NCI-H2196 (cell line): ENCODE measurements around the gene FBXL16.

Source experiments
- DNase-seq: peaks from one replicate; lab custom pipeline; 2025; ENCODE audit not compliant: unreplicated experiment; lab: John Stamatoyannopoulos, UW

Gene FBXL16

GRCh38 chr16:667113-667779 is 38.4 kb downstream of the FBXL16 start:
- no peak for DNase-seq

GRCh38 chr16:666572-666971 is 39.0 kb downstream of the FBXL16 start:
- DNase-seq: no peak

GRCh38 chr16:662597-662996 is 43.0 kb downstream of the FBXL16 start:
- DNase-seq: no peak

GRCh38 chr16:662095-662494 is 43.5 kb downstream of the FBXL16 start:
- no peak for DNase-seq

- DNase-seq: no peak
Observed at GRCh38 chr16:661184-661821, 44.3 kb downstream of the FBXL16 start.

- DNase-seq: peak; percentile 96
Observed at GRCh38 chr16:660459-661183, 45.0 kb downstream of the FBXL16 start.

GRCh38 chr16:660132-660458 is 45.5 kb downstream of the FBXL16 start:
- DNase-seq: no peak

GRCh38 chr16:659618-660017 is 46.0 kb downstream of the FBXL16 start:
- no peak for DNase-seq

GRCh38 chr16:658679-659571 is 46.7 kb downstream of the FBXL16 start:
- DNase-seq: no peak

GRCh38 chr16:657487-657886 is 48.1 kb downstream of the FBXL16 start:
- DNase-seq: no peak

GRCh38 chr16:654034-654433 is 51.6 kb downstream of the FBXL16 start:
- DNase-seq: no peak

GRCh38 chr16:652454-653305 is 52.9 kb downstream of the FBXL16 start:
- no peak for DNase-seq

GRCh38 chr16:651844-652243 is 53.8 kb downstream of the FBXL16 start:
- DNase-seq: no peak

- no peak for DNase-seq
Observed at GRCh38 chr16:649631-650030, 56.0 kb downstream of the FBXL16 start.

- DNase-seq: peak; percentile 98
Observed at GRCh38 chr16:648781-649589, 56.6 kb downstream of the FBXL16 start, which contains the start of gene WDR90. Gene WDR90 (plus strand): TSS chr16:649365. CDS start chr16:649417, 52 bp downstream.

- peak; percentile 76 for DNase-seq
Observed at GRCh38 chr16:648071-648780, 57.4 kb downstream of the FBXL16 start.

GRCh38 chr16:647173-647902 is 58.3 kb downstream of the FBXL16 start:
- DNase-seq: no peak

- no peak for DNase-seq
Observed at GRCh38 chr16:646679-647172, 58.9 kb downstream of the FBXL16 start.
